GM19467 (cell line): ENCODE data around the gene FASTK.
"Not testable (repeated sequence)": the region's sequence is repeated elsewhere in the genome, so short reads cannot be mapped to it uniquely, and the experiment has no call there.

Experiments
- ATAC-seq: cut with Tn5 transposase; IDR thresholded peaks from one replicate; pipeline ENCODE4 v1.9.1; 2021; ENCODE audit warnings: mild to moderate bottlenecking, moderate library complexity; ENCODE audit not compliant: unreplicated experiment

FASTK gene

GRCh38 chr7:151053751-151054150, 26.9 kb downstream of the FASTK start:
- no peak for ATAC-seq

GRCh38 chr7:151053096-151053495, 27.5 kb downstream of the FASTK start:
- no peak for ATAC-seq

GRCh38 chr7:151051108-151051507, 29.5 kb downstream of the FASTK start:
- no peak for ATAC-seq

GRCh38 chr7:151048911-151049463, 31.6 kb downstream of the FASTK start:
- ATAC-seq: no peak

- no peak for ATAC-seq
Observed at GRCh38 chr7:151047976-151048815, 32.4 kb downstream of the FASTK start, which contains the start of gene ASIC3. TSS of gene ASIC3 (plus strand) at chr7:151048531. CDS start at chr7:151048886, 355 bp downstream.

- no peak for ATAC-seq
Observed at GRCh38 chr7:151046603-151047573, 33.7 kb downstream of the FASTK start.

- ATAC-seq: no peak
Observed at GRCh38 chr7:151045967-151046366, 34.6 kb downstream of the FASTK start.

- no peak for ATAC-seq
Observed at GRCh38 chr7:151045262-151045661, 35.3 kb downstream of the FASTK start.

- ATAC-seq: no peak
Observed at GRCh38 chr7:151043959-151044358, 36.6 kb downstream of the FASTK start.

GRCh38 chr7:151043449-151043848, 37.2 kb downstream of the FASTK start:
- ATAC-seq: not testable (repeated sequence)

- ATAC-seq: no peak
Observed at GRCh38 chr7:151040616-151041375, 39.8 kb downstream of the FASTK start.

- no peak for ATAC-seq
Observed at GRCh38 chr7:151039850-151040548, 40.6 kb downstream of the FASTK start.

GRCh38 chr7:151038951-151039849, 41.4 kb downstream of the FASTK start:
- no peak for ATAC-seq

- ATAC-seq: no peak
Observed at GRCh38 chr7:151035902-151036301, 44.7 kb downstream of the FASTK start.

GRCh38 chr7:151035026-151035717, 45.4 kb downstream of the FASTK start:
- no peak for ATAC-seq

GRCh38 chr7:151034312-151035025, 46.1 kb downstream of the FASTK start:
- ATAC-seq: no peak

- ATAC-seq: no peak
Observed at GRCh38 chr7:151033864-151034249, 46.8 kb downstream of the FASTK start.
